GM21390 (cell line): ENCODE data around the gene CHST4.
A peak's percentile ranks its signal among the peaks of the same experiment; 100 is the strongest.
"Not testable (repeated sequence)": the region's sequence is repeated elsewhere in the genome, so short reads cannot be mapped to it uniquely, and the experiment has no call there.

Experiments
- ATAC-seq: cut with Tn5 transposase; IDR thresholded peaks from one replicate; pipeline ENCODE4 v1.9.1; 2021; ENCODE audit not compliant: unreplicated experiment

The CHST4 gene

GRCh38 chr16:71524566-71525553 is 1.4 kb upstream of the CHST4 start:
- ATAC-seq, result no peak

GRCh38 chr16:71528257-71528656 is 2.0 kb downstream of the CHST4 start:
- ATAC-seq, result no peak

- ATAC-seq, result no peak
Observed at GRCh38 chr16:71528863-71529262, 2.6 kb downstream of the CHST4 start.

GRCh38 chr16:71532366-71532765 is 6.1 kb downstream of the CHST4 start:
- ATAC-seq, result no peak

- ATAC-seq, result no peak
Observed at GRCh38 chr16:71536752-71537499, 10.7 kb downstream of the CHST4 start.

- ATAC-seq, result no peak
Observed at GRCh38 chr16:71537643-71538042, 11.4 kb downstream of the CHST4 start.

- ATAC-seq, result no peak
Observed at GRCh38 chr16:71542377-71542776, 16.2 kb downstream of the CHST4 start.

GRCh38 chr16:71547168-71547567 is 20.9 kb downstream of the CHST4 start:
- ATAC-seq, result no peak

GRCh38 chr16:71552698-71553503 is 26.7 kb downstream of the CHST4 start:
- no peak for ATAC-seq

GRCh38 chr16:71555230-71555891 is 29.1 kb downstream of the CHST4 start:
- ATAC-seq, result no peak

- ATAC-seq, result no peak
Observed at GRCh38 chr16:71557299-71557698, 31.1 kb downstream of the CHST4 start.

- ATAC-seq, result no peak
Observed at GRCh38 chr16:71557954-71558582, 31.8 kb downstream of the CHST4 start.

GRCh38 chr16:71559855-71560254 is 33.6 kb downstream of the CHST4 start:
- no peak for ATAC-seq

- ATAC-seq, result not testable (repeated sequence)
Observed at GRCh38 chr16:71561886-71562285, 35.7 kb downstream of the CHST4 start.

GRCh38 chr16:71562552-71562951 is 36.3 kb downstream of the CHST4 start:
- no peak for ATAC-seq

GRCh38 chr16:71564335-71564967 is 38.2 kb downstream of the CHST4 start:
- ATAC-seq, result peak; percentile 85

GRCh38 chr16:71565812-71566700 is 39.8 kb downstream of the CHST4 start:
- no peak for ATAC-seq

- no peak for ATAC-seq
Observed at GRCh38 chr16:71567931-71568330, 41.7 kb downstream of the CHST4 start.

GRCh38 chr16:71568551-71568950 is 42.3 kb downstream of the CHST4 start:
- ATAC-seq, result no peak
